ENCODE data around the gene ATG2A. TPM values are rescaled to one million over a fixed set of nuclear protein-coding genes. Genes with fewer than 3 reads are reported as not detected.

The ATG2A gene
- total RNA-seq, 1 donor from 2014 or later, result 13.1 TPM

DNA sequence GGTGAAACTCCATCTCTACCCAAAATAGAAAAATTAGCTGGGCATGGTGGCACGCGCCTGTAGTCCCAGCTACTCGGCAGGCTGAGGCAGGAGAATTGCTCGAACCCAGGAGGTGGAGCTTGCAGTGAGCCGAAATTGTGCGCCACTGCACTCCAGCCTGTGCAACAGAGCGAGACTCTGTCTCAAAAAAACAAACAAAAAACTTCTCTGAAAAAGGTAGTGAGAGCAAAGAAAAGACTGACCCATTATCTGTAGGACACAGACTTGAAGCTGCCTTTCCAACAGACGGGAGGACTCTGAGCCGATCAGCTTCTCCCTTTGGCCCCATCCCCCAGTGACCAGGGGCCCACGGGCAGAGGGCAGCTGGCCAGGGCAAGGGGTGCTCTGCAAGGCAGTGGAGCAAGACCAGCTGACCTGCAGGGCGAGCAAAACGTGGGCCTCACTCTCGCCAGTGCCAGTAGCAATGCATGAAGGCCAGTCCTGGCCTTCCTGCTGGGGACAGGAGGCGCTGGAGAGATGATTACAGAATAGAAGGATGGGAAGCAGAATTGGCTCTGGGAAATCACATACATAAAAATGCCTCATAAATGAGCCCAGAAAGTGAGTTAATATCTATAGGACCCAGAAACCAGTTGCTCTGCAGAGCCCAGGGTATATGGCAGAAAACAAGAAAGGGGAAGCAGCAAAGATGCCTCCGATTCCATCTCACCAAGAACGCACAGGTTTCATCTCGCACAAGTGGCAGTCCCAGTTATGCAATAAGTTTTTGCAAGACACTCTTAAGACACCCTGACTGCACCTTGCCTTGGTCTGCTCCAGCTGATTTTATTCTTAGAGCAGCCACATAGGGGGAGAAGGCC lies 41.4 kb downstream of the ATG2A start:
- H3K9me3 ChIP-seq (replicated peaks), result no peaks in the 10 kb centered on the region
- DNase-seq, result no peak
- H3K4me3 ChIP-seq, result peak overlapping the region; percentile 94
- TF ChIP-seq, protein P1, sequence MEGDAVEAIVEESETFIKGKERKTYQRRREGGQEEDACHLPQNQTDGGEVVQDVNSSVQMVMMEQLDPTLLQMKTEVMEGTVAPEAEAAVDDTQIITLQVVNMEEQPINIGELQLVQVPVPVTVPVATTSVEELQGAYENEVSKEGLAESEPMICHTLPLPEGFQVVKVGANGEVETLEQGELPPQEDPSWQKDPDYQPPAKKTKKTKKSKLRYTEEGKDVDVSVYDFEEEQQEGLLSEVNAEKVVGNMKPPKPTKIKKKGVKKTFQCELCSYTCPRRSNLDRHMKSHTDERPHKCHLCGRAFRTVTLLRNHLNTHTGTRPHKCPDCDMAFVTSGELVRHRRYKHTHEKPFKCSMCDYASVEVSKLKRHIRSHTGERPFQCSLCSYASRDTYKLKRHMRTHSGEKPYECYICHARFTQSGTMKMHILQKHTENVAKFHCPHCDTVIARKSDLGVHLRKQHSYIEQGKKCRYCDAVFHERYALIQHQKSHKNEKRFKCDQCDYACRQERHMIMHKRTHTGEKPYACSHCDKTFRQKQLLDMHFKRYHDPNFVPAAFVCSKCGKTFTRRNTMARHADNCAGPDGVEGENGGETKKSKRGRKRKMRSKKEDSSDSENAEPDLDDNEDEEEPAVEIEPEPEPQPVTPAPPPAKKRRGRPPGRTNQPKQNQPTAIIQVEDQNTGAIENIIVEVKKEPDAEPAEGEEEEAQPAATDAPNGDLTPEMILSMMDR (IDR thresholded peaks at IDR 0.05; ENCODE audit: borderline replicate concordance), result no peak
- H3K4me1 ChIP-seq, result peaks cover 96% of the 10 kb centered on the region
- peak overlapping the region; percentile 94 for H3K27ac ChIP-seq (replicated peaks)
- intact Hi-C loops (cut with micrococcal nuclease), result no loop called here
- no peaks in the 10 kb centered on the region for H3K27me3 ChIP-seq (ENCODE audit: low read depth)
- H3K36me3 ChIP-seq, result peaks cover 41% of the 10 kb centered on the region

GRCh38 chr11:64874308-64875240 lies 42.4 kb downstream of the ATG2A start:
- no peaks in the 10 kb centered on the region for H3K9me3 ChIP-seq (replicated peaks)
- H3K27ac ChIP-seq (replicated peaks), result peak overlapping the region; percentile 94
- intact Hi-C loops (cut with micrococcal nuclease), result no loop called here
- DNase-seq, result no peak
- H3K4me3 ChIP-seq, result peak overlapping the region; percentile 94
- peaks cover 97% of the 10 kb centered on the region for H3K4me1 ChIP-seq
- peaks cover 42% of the 10 kb centered on the region for H3K36me3 ChIP-seq
- H3K27me3 ChIP-seq (ENCODE audit: low read depth), result no peaks in the 10 kb centered on the region
- TF ChIP-seq, protein P1 (IDR thresholded peaks at IDR 0.05; ENCODE audit: borderline replicate concordance), result no peak

GRCh38 chr11:64872790-64873488 lies 44.1 kb downstream of the ATG2A start:
- Histone ChIP-seq H3K4me3 (peak overlapping the region; percentile 54), H3K9me3 (replicated peaks) (no peaks in the 10 kb centered on the region), H3K4me1 (peaks cover 100% of the 10 kb centered on the region), H3K36me3 (peaks cover 46% of the 10 kb centered on the region), H3K27me3 (ENCODE audit: low read depth) (no peaks in the 10 kb centered on the region), H3K27ac (replicated peaks) (peak overlapping the region; percentile 93)
- TF ChIP-seq, protein P1 (IDR thresholded peaks at IDR 0.05; ENCODE audit: borderline replicate concordance), result no peak
- DNase-seq, result no peak
- intact Hi-C loops (cut with micrococcal nuclease), result no loop called here

GRCh38 chr11:64871492-64871891 lies 45.5 kb downstream of the ATG2A start:
- H3K9me3 ChIP-seq (replicated peaks), result no peaks in the 10 kb centered on the region
- DNase-seq, result no peak
- peaks cover 49% of the 10 kb centered on the region for H3K36me3 ChIP-seq
- H3K27me3 ChIP-seq (ENCODE audit: low read depth), result no peaks in the 10 kb centered on the region
- intact Hi-C loops (cut with micrococcal nuclease), result no loop called here
- peak overlapping the region; percentile 93 for H3K27ac ChIP-seq (replicated peaks)
- H3K4me1 ChIP-seq, result peaks cover 100% of the 10 kb centered on the region
- H3K4me3 ChIP-seq, result peak overlapping the region; percentile 54
- TF ChIP-seq, protein P1 (IDR thresholded peaks at IDR 0.05; ENCODE audit: borderline replicate concordance), result no peak

GRCh38 chr11:64870893-64871466 lies 46.0 kb downstream of the ATG2A start:
- intact Hi-C loops (cut with micrococcal nuclease), result no loop called here
- peaks cover 100% of the 10 kb centered on the region for H3K4me1 ChIP-seq
- H3K9me3 ChIP-seq (replicated peaks), result no peaks in the 10 kb centered on the region
- H3K4me3 ChIP-seq, result peak overlapping the region; percentile 54
- no peaks in the 10 kb centered on the region for H3K27me3 ChIP-seq (ENCODE audit: low read depth)
- H3K36me3 ChIP-seq, result peaks cover 49% of the 10 kb centered on the region
- peak overlapping the region; percentile 93 for H3K27ac ChIP-seq (replicated peaks)
- no peak for DNase-seq
- TF ChIP-seq, protein P1 (IDR thresholded peaks at IDR 0.05; ENCODE audit: borderline replicate concordance), result no peak

Measured in left ventricle myocardium inferior (tissue), 1 donor.